Kidney tubule cell (primary cell): ENCODE measurements around the gene SORL1-AS1.
"Not testable (repeated sequence)": the region's sequence is repeated elsewhere in the genome, so short reads cannot be mapped to it uniquely, and the experiment has no call there.

Experiments
- DNase-seq: peaks from one replicate; pipeline ENCODE4 v3.0.0-alpha.2; 2018; ENCODE audit warnings: low spot score

Gene SORL1-AS1

DNA sequence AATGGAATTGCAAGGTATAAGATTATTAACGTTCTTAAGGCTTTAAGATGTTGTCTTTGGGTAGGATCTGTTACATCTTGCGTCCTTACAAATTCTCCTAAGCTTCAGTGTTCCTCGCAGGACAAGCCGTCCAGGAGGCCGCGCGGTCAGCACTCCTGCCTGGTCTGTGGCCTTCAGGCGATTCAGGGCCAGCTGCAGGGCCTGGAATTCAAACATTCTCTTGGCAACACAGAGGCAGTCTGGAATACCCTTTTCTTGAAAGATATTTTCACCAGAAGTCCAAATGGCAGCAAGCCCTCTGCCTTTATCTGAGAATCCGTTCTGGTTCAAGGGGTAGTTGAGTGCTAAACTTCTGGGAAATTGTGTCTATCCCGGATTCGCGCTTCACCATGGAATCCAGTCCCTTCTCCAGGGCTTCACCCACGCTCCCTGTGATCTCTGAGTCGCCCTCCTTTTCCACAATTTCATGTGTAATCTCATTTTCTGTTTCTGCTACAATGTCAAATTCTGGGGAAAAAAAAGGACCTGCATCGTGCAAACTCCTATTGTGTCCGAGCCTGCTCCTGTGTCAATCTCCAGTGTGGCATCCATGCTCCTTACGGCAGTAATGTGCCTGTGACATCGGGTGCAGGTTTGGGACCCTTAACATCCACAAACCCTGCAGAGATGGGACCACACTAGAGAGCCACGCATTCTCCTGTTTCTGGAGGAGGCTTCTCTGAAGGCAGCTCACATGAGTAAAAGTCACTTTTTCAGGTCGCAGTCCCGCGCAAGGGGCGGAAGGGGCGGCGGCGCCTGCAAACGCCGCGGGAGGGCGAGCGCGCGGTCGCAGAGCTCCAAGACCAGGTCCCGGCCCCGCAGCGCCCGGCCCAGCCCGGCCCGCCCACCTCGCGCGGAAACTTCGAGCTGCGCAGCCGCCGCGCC lies 26.0 kb downstream of the SORL1-AS1 start:
- no peak for DNase-seq

DNA sequence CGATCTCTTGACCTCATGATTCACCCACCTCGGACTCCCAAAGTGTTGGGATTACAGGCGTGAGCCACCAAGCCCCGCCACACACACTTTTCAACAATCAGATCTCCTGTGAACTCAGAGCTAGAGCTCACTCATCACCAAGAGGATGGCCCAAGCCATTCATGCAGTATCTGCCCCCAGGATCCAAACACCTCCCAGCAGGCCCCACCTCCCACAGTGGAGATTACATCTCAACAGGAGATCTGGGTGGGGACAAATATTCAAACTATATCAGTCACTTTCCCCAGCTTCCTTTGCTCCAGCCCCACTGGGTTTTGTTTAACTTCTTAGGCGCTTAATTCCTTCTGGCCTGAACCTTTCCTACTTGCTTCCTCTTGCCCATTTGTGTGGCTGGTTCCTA lies 26.9 kb downstream of the SORL1-AS1 start:
- DNase-seq: no peak

DNA sequence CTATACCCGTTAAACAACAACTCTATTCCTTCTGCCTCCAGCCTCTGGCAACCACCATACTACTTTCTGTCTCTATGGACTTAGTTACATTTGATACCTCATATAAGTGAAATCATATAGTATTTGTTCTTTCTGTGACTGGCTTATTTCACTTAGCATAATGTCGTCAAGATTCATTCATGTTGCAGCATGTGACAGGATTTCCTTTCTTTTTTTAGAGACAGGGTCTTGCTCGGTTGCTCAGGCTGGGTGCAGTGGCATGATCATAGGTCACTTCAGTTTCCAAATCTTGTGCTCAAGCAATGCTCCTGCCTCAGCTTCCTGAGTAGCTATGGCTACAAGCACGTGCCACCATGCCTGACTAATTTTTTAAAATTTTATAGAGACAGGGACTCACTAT lies 30.1 kb downstream of the SORL1-AS1 start:
- no peak for DNase-seq

DNA sequence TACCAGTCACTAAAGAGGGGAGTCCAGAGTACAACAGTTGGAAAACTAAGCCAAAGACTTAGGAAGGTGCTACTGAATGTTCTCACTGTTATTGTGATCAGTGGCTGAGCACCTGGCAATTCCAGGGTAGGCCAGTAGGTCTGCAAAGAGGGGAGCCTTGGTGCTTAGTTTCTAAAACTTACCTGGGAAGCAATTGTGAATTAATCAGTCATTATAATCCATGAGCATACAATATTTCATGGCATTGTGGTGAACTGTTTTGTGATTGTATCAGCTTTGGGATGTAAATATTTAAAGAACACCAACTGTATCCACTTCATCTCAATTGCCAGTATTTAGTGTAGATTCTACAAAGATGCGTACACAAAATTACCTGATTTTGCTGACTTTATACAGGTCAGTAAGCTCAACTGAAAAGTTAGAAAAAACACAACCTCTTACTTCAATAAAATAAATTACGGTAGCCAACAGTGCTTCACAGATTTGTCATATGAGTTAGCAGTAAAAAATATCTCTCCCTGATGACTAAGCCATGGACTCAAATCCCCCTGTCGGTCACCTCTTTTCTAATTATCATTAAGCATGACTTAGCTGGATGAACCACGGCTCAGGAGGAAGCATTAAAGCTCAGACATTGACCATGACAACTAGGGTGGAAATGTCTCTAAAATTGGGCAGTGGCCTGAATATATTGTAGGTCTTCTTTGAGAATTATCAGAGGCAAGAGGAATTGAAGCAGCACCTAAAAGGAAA lies 31.4 kb downstream of the SORL1-AS1 start:
- peak; percentile 47 for DNase-seq

DNA sequence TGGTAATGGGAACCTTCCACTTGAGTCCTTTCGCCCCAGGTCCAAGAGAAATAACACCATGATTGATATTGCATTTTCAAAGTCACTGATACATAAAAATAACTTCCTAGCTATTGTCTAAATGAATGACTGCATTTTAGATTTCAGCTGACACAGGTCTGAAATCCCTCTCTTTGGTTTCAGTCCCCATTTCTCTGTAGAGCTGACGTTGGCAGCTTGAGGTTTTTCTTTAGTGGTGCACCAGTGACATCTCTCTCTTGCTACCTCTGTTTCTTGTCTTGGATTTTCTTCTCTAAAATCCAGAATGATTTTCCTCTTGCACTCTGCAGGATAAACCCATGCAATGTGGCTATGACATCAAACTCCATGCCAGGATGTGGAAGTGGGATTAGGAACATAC lies 32.4 kb downstream of the SORL1-AS1 start:
- no peak for DNase-seq

DNA sequence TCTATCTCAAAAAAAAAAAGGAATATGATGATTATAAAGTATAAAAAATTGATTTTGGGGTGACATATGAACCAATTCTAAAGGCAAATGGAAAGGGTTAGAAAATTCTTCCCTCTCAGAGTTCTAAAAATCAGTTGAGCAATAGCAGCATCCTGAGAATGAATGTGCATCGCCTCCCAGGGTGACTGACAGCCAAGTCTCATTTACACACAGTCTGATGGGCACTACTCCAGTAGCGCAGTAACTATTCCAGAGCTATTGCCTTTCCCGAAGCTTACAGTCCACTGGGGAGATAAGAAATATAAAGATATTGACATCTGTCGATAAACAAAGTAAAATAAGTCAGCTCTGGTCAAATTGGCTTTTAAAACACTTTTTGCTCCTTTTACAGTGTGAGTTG lies 32.9 kb downstream of the SORL1-AS1 start:
- DNase-seq: no peak

DNA sequence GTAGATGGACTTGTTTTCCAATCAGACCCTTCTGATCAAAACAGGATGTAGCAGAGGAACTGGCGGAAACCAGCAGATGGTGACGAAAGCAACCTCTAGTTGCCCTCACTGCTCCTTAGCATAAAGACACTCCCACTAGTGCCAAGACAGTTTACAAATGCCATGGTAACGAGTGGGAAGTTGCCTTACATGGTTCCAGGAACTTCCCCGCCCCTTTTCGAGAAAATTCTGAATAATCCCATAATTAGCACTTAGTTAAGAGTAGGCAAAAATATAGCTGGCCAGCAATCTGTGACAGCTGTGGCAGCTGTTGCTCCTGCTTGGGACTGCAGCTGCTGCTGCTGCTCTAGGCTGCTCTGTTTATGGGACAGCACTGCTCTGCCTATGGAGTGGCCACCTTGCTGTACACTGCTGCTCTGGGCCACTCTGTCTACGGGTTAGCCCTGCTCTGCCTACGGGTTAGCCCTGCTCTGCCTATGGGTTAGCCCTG lies 34.1 kb downstream of the SORL1-AS1 start:
- DNase-seq: no peak

DNA sequence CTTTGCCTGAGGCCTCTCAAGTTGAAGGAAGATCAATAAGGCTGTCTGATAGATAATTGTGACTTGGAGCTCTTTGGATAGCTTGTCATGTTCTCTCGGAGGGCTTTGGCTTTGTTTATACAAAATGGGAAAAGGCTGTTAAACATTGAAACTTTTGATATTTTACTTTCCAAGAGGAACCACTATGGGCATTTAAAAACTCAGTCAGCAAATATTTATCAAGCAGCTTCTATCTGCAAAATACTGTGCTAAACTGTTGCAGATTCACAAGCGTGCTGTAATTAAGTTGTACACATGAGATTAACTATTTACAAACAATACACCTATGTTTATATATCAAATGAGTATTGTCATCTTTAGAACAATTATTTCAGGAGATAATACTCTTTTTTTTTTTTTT lies 35.2 kb downstream of the SORL1-AS1 start:
- no peak for DNase-seq

DNA sequence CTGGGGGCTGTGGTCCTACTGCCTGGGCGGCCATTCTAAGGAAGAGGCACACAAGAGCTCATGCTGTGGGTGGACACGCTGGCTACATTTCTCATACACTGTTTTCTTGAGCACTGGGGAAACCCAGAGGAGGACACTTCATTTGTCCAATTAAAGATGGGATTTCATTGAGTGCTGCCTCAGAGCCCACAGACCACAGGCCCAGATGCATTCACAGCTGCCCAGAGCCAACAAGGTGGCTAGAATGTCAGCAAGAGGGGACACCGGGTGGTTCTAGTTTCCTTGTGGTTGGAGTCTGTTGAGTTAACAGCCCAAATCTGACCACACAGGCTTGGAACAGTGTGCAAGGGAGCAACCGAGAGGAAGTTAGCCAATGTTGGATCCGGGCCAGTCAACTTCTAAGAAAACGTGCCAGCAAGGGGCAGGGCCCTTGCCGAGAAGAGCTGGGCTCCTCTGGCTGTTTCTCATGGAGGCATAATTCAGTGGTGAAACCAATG lies 35.7 kb downstream of the SORL1-AS1 start:
- peak; percentile 88 for DNase-seq

DNA sequence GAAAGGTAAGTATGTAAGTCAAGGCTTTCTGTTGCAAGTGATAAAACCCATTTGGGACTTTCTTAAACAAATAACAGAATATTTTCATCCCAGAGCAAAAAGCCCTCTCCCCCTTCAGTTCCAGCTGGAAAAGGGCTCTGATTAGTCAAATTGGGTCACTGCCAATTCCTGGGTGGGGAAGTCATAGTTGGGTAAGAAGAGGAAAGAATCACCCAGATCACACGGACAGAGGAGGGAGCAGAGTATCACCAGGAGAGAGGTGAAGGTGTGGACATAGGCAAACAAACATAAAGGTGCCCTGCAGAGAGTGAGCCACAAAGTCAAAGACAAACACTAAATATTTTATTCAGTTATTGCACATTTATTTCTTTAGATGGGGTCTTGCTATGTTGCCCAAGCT lies 36.9 kb downstream of the SORL1-AS1 start:
- peak; percentile 51 for DNase-seq

DNA sequence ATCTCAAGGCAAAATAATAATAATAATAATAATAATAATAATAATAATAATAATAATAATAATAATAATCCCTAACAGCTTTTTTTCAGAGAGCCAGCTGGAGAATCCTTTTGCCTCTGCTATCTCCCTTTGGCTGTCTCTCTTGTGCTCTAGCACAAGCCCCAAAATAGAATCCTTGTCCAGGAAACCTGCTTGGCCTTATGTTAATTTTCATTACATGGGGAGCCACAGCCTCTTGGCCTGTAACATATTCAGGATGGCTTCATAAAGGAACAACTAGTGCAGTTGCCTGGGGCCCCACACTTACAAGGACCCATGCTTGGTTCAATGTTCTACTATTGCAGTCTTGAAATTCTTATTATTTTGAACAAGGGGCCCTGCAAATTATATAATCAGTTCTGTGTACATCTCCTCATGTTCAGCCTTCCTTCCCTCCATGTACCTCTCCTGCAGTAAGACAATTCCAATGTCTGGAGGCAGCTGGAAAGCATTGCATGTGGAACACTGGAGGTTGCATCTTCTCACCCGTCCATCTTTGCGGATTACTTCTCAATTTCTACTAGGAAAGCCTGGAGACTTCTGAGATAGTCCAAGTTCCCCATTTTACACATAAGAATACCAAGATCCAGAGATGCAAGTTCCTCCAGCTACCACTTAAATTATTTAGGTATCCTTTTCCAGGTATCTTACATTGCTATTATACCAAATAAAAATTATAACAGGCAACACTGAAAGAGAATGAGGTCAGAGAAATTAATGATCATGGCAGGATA lies 38.4 kb downstream of the SORL1-AS1 start:
- DNase-seq: no peak

DNA sequence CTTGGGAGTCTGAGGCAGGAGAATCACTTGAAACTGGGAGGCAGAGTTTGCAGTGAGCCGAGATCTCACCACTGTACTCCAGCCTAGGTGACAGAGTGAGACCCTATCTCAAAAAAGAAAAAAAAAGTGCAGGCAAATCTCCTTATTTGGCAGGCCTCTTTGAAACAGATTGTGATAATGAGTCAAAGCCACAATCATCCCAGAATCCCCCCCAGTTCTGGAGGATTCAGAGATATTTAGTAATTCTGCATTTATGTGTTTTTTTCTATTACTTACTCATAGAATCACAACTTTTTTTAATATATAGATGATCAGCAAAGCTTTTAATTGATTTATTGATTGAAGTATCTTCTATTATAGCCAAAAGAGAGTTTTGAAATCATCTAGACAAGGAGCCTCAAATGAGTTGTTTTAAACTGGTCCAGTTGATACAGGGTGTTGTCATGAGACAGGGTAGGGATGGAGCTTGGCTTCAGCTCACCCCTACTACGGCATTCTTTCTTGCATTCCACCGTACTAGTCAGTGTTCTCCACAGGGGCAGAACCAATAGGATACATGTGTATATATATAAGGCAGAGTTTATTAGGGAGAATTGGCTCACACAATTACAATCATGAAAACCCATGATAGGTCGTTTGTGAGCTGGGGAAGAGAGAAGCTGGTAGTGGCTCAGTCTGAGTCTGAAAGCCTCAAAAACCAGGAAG lies 39.9 kb downstream of the SORL1-AS1 start:
- DNase-seq: no peak

DNA sequence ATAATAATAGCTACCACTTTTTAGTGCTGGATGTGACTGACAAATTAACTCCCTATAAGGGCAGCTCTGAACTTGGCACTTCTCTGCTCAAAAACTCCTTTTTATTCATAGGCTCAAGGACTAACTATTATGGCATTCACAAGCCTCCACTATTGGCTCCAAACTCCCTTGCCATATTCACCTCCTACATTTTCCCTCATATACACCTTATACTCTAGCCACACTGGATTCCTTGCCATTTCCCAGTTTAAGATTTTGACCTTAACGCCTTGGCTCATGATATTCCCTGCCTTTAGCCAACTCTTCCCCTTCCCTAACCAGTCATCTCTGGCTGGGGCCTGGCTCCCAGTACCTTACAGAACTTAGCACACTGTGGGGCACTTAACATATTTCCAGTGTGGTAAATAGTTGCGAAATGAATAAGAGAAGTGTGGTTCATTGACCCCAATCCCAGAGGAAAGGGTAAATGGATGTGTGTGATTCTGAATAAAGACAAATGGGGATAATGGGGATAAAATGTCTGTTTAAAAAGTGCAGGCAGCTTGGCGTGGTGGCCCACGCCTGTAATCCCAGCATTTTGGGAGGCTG lies 40.7 kb downstream of the SORL1-AS1 start:
- DNase-seq: peak; percentile 2

DNA sequence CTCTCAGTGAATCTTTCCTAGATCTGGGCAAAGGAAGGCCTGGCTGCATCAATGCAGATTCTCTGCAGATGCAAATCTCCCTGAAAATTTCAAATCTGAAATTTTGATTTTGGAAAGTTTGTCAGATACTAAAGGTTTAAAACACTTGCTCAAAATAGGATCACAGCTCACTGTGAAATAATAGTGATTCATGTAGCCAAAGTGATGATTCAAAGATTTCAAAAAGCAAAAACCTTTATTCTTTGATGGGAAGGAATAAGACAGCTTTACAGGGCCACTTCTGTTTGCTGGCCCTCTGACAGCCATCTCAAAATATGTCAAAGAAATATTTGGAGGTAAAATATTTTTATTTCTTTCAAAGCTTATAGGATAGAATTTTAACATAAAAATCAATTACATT lies 41.4 kb downstream of the SORL1-AS1 start:
- DNase-seq: not testable (repeated sequence)

DNA sequence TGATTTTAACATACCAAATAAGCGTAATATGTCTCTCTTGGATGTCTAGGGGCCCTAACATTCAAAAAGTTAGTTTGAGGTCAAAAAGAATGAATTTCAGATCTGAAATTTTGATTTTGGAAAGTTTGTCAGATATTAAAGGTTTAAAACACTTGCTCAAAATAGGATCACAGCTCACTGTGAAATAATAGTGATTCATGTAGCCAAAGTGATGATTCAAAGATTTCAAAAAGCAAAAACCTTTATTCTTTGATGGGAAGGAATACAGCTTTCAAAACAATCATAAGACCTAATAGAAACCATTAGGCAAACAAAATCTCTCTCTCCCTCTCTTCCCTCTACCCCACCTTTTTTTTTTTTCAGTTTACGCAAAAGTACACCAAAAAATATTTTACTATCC lies 42.7 kb downstream of the SORL1-AS1 start:
- not testable (repeated sequence) for DNase-seq

DNA sequence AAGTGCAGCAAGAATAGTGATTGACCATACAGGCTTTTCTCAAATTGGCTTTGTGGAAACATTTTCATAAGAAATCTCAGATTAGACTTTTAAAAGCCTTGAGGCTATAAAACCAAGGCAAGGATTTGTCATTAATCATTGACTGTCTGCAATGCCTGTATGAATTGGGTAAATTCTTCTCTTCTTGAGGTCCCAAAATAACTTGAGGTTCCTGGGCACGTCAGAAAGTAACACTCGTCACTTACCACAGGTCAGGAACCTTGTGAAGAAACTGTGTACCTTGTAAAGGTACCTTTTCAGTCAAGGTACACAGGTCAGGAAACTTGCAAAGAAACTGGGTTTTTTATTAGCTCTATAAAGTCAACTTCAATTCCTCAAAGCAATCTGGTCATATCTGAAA lies 43.9 kb downstream of the SORL1-AS1 start:
- no peak for DNase-seq

DNA sequence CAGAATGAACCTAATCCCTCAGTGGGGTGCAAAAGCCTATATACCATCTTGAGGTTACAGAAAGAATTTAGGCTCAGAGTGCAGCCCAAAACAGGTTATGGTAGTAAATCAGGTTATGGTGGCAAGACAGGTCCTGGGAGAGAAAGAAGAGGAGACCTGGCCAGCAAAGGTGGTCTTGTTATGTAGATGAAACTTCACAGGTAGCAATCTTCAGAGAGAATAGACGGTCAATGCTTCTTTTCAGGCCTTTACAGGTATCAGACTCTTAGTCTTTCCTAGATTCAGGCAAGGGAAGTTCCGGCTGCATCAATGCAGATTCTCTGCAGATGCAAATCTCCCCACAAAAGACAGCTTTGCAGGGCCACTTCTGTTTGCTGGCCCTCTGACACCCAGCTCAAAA lies 46.5 kb downstream of the SORL1-AS1 start:
- no peak for DNase-seq

DNA sequence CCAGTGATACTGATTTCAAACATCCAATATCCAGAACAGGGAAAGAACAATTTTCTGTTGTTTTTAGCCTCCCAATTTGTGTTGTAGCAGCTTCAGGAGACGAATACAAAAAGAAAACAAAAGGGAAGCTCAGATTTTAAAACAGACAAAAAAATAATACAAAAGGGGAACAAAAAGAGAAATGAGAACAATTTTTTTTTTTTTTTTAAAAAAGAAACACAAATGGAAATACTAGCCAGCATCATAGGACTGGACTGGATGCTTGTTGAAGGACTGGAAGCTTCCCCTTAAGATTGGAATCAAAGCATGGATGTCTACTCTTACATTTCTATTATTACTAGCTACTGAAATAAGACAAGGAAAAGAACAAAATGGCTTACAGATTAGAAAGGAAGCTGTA lies 47.1 kb downstream of the SORL1-AS1 start:
- no peak for DNase-seq

DNA sequence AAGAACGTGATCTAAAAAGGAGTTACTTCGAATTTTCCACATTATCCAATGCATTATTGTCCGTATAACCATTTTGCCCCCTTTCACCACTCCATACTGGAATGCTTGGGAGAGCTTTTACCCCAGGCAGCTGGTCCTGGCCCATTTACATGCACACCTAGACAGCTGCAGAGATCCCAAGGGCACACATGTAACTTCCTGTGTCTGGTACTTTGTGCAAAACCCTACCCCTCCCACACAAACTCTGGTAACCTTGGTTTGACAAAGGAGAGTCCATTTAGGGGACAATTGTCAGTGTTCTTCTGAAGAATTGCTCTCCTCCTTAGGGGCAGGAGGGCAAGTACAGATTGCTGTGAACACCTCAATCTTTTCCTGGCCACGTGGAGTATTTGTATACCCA lies 58.0 kb downstream of the SORL1-AS1 start:
- DNase-seq: no peak

DNA sequence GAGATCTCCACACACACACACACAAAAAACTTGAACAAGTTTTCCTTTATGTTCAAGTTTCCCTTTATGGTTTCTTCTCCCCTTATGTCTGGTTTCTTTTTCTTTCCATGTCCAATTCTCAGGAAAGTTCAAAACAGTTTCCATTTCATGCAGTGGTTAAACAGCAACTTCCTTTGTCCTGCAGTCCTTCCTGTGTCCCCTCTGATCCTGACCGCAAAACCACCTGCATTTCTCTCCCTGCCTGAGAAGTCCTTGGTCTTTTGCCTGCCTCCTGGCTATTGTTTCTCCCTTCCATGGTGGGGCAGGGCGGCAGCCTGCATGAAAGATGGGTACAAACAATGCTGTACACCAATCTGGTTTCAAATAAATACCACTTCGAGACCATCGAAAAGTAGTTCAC lies 58.9 kb downstream of the SORL1-AS1 start:
- DNase-seq: no peak

DNA sequence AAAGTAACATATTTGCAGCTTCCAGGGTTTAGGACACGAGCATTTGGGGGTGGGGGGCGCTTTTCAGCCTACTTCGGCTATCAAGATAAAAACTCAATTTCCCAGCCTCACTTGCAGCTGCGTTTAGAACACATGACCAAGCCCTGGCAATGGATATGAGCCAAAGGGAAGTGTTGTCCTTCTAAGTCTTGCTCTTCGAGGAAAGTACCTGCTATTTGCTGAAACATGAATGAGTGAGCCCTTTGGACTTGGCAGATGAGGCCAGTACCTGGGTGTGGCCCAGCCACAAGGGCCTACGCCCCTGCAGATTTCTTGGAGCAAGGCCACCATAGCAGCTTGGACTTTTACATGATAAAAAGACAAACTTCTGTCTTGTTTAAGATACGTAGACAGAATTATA lies 60.9 kb downstream of the SORL1-AS1 start:
- DNase-seq: no peak
